Measurements from ENCODE around the gene DTNB.
"Not testable (repeated sequence)": the region's sequence is repeated elsewhere in the genome, so short reads cannot be mapped to it uniquely, and the experiment has no call there.

Gene DTNB

GRCh38 chr2:25559148-25559547, 114.2 kb downstream of the DTNB start:
- no peak overlapping the region for H3K27ac ChIP-seq
- TF ChIP-seq ZFX (IDR thresholded peaks at IDR 0.05), result no peak
- TF ChIP-seq, protein P1, sequence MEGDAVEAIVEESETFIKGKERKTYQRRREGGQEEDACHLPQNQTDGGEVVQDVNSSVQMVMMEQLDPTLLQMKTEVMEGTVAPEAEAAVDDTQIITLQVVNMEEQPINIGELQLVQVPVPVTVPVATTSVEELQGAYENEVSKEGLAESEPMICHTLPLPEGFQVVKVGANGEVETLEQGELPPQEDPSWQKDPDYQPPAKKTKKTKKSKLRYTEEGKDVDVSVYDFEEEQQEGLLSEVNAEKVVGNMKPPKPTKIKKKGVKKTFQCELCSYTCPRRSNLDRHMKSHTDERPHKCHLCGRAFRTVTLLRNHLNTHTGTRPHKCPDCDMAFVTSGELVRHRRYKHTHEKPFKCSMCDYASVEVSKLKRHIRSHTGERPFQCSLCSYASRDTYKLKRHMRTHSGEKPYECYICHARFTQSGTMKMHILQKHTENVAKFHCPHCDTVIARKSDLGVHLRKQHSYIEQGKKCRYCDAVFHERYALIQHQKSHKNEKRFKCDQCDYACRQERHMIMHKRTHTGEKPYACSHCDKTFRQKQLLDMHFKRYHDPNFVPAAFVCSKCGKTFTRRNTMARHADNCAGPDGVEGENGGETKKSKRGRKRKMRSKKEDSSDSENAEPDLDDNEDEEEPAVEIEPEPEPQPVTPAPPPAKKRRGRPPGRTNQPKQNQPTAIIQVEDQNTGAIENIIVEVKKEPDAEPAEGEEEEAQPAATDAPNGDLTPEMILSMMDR (conservative IDR thresholded peaks at IDR 0.05), result no peak

GRCh38 chr2:25558262-25558661, 115.1 kb downstream of the DTNB start:
- no peak overlapping the region for H3K27ac ChIP-seq
- TF ChIP-seq, protein P1 (conservative IDR thresholded peaks at IDR 0.05), result no peak
- TF ChIP-seq ZFX (IDR thresholded peaks at IDR 0.05), result no peak

DNA sequence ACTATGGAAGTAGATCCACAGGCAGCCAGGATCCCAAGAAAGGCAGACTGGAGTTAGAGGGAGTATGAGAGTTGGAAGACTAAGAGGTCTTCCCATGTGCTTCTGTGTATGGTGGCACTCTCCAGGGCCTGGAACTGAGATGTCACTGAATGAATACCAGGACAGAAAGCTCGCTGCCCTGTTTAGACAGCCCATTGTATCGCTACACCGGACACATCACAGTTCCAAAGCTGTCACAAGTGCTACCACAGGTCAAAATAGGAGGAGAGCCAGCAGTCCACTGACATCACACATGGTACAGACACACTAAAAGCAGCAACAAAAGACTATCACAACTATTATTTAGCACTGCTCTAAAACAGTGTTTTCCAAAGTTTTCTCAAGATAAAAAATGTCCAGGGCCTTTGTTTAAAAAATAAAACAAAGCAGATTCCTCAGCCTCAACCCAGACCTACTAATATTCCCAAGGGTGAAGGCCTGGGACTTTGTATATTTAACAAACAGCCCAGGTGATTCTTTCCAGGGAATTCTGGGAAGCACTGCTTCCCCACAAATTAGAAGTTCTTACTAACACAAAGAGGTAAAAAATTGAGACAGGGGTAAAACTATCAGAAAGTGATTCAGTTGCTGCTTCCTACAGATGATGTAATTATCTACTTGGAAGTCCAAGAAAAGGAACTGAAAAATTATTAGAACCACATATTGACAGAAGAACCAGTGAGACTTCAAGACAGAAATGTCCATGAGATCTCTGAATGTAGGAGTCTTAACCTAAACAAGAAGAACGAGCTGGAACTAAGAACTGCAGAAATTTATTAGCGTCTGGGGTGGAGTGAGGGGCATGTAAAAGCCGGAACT, 116.0 kb downstream of the DTNB start:
- TF ChIP-seq, protein P1 (conservative IDR thresholded peaks at IDR 0.05), result no peak
- no peak for TF ChIP-seq ZFX (IDR thresholded peaks at IDR 0.05)
- no peak overlapping the region for H3K27ac ChIP-seq

DNA sequence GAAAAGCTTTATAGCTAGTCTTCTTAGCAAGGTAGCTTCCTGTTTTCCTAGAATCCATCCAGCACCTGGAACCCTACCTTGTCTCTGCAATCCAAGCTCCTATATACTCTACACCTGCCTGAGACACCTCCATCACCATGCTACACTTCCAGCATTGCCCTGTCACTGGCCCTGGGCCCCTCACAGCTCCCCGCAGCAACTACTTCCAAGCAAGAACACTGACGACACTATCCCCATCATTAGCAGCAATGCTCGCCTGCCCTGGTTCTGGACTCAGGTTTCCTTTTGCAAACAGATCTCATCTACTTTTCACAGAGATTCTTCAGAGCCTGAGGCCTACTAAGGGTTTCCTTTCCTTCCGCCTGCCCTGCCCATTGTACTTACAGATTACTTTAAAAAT, 121.1 kb downstream of the DTNB start:
- TF ChIP-seq, protein P1 (conservative IDR thresholded peaks at IDR 0.05), result no peak
- TF ChIP-seq ZFX (IDR thresholded peaks at IDR 0.05), result no peak
- H3K27ac ChIP-seq, result no peak overlapping the region

GRCh38 chr2:25551316-25551715, 122.1 kb downstream of the DTNB start:
- no peak overlapping the region for H3K27ac ChIP-seq
- TF ChIP-seq ZFX (IDR thresholded peaks at IDR 0.05), result no peak
- TF ChIP-seq, protein P1 (conservative IDR thresholded peaks at IDR 0.05), result no peak

GRCh38 chr2:25549571-25549970, 123.8 kb downstream of the DTNB start:
- not testable (repeated sequence) for H3K27ac ChIP-seq

DNA sequence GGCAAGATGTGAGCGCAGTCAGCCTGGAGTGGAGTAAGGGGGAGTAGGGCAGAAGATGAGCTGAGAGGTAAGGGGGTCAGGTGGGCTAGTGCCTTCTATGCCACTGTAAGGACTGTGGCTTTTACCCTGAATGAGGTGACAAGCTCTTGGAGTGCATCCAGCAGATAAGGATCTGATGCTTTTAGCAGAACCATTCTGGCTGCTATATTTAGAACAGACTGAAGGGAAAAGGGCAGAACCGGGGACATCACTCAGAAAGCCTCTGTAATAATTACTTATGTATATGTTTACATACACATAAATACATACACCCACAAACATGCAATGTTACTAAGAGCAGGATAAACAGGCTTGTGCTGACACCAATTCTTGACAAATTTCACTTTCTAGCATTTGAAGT, 124.8 kb downstream of the DTNB start:
- TF ChIP-seq, protein P1 (conservative IDR thresholded peaks at IDR 0.05), result no peak
- no peak for TF ChIP-seq ZFX (IDR thresholded peaks at IDR 0.05)
- H3K27ac ChIP-seq, result no peak overlapping the region

- H3K27ac ChIP-seq, result no peak overlapping the region
- TF ChIP-seq, protein P1 (conservative IDR thresholded peaks at IDR 0.05), result no peak
- no peak for TF ChIP-seq ZFX (IDR thresholded peaks at IDR 0.05)
Observed at GRCh38 chr2:25546852-25547251, 126.5 kb downstream of the DTNB start.

All from C4-2B (cell line).